Mammary epithelial cell (primary cell): ENCODE results near the gene GSS.

ENCODE experiments used
- EZH2 ChIP-seq: IDR thresholded peaks from 2 replicates; pipeline ENCODE4 v1.6.1; 2012; ENCODE audit warnings: low read length, inconsistent platforms, borderline replicate concordance
- TF ChIP-seq, protein P1 (sequence below), 2 donors: IDR thresholded peaks in 1 of 2; conservative IDR thresholded peaks in 1 of 2; 2 replicates each; pipeline ENCODE4 v1.5.1; 2011 to 2012; ENCODE audit warnings: inconsistent platforms in 2 of 2, low read length in 2 of 2, mild to moderate bottlenecking in 2 of 2, control low read depth in 1 of 2, low read depth in 1 of 2; ENCODE audit not compliant: insufficient read depth in 1 of 2; ENCODE audit errors: extremely low read depth in 1 of 2

DNA sequence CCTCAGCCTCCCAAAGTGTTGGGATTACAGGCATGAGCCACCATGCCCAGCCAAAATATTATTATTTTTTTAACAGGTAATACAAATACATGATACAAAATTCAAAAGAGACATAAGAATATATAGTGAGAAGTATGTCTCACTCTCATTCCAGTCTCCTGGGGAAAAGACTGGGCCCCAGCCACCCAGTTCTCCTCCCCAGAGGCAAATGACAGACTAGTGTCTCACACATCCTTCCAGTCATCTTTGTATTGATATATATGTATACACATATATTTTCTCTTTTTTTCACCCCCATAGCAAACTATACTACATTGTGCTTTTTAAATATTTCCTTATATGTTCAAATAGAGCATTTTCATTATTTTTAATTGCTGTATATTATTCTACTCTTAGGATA, 8.3 kb downstream of the GSS start:
- TF ChIP-seq, protein P1, sequence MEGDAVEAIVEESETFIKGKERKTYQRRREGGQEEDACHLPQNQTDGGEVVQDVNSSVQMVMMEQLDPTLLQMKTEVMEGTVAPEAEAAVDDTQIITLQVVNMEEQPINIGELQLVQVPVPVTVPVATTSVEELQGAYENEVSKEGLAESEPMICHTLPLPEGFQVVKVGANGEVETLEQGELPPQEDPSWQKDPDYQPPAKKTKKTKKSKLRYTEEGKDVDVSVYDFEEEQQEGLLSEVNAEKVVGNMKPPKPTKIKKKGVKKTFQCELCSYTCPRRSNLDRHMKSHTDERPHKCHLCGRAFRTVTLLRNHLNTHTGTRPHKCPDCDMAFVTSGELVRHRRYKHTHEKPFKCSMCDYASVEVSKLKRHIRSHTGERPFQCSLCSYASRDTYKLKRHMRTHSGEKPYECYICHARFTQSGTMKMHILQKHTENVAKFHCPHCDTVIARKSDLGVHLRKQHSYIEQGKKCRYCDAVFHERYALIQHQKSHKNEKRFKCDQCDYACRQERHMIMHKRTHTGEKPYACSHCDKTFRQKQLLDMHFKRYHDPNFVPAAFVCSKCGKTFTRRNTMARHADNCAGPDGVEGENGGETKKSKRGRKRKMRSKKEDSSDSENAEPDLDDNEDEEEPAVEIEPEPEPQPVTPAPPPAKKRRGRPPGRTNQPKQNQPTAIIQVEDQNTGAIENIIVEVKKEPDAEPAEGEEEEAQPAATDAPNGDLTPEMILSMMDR (conservative IDR thresholded peaks at IDR 0.05 in 1 of 2, IDR thresholded peaks at IDR 0.05 in 1 of 2; ENCODE audit: extremely low read depth in 1 of 2, insufficient read depth in 1 of 2, low read depth in 1 of 2, low read length in 2 of 2) = no peak
- no peak for TF ChIP-seq EZH2
